ENCODE measurements around the gene TBPL1.

TBPL1 gene

GRCh38 chr6:133961831-133962230, 8.8 kb downstream of the TBPL1 start:
- Histone ChIP-seq H3K4me2 (ENCODE audit: low read depth, low read length, poor library complexity, severe bottlenecking) (no peak overlapping the region), H2AFZ (ENCODE audit: low read length) (no peak overlapping the region), H3F3A (ENCODE audit: low read depth) (no peaks in the 10 kb centered on the region), H3K27me3 (ENCODE audit: insufficient read depth, low read length, poor library complexity, severe bottlenecking) (no peaks in the 10 kb centered on the region), H3K79me2 (ENCODE audit: insufficient read depth, low read length) (peaks cover 92% of the 10 kb centered on the region), H3K9ac (ENCODE audit: low read depth, low read length, poor library complexity, severe bottlenecking) (no peak overlapping the region), H3K4me3 (ENCODE audit: low read length, poor library complexity, severe bottlenecking) (no peak overlapping the region), H3K36me3 (ENCODE audit: insufficient read depth, low read length) (no peaks in the 10 kb centered on the region), H3K9me2 (replicated peaks; ENCODE audit: low read depth, low read length) (no peaks in the 10 kb centered on the region), H3K4me1 (ENCODE audit: insufficient read depth, low read length, poor library complexity, severe bottlenecking) (peaks cover 72% of the 10 kb centered on the region), H3K9me3 (ENCODE audit: insufficient read depth, low read depth, low read length) (no peaks in the 10 kb centered on the region), H4K20me1 (ENCODE audit: insufficient read depth, low read length, poor library complexity, severe bottlenecking) (peaks cover 25% of the 10 kb centered on the region)
- TF ChIP-seq EZH2phosphoT487 (IDR thresholded peaks at IDR 0.05; ENCODE audit: borderline replicate concordance) (no peak), CTCF (conservative IDR thresholded peaks at IDR 0.05; ENCODE audit: low read length) (no peak)

GRCh38 chr6:133964052-133964451, 11.0 kb downstream of the TBPL1 start:
- TF ChIP-seq EZH2phosphoT487 (IDR thresholded peaks at IDR 0.05; ENCODE audit: borderline replicate concordance) = no peak
- no peak for TF ChIP-seq CTCF (conservative IDR thresholded peaks at IDR 0.05; ENCODE audit: low read length)
- no peaks in the 10 kb centered on the region for H3K36me3 ChIP-seq (ENCODE audit: insufficient read depth, low read length)
- H3K4me3 ChIP-seq (ENCODE audit: low read length, poor library complexity, severe bottlenecking) = no peak overlapping the region

GRCh38 chr6:133964702-133965101, 11.7 kb downstream of the TBPL1 start:
- TF ChIP-seq EZH2phosphoT487 (IDR thresholded peaks at IDR 0.05; ENCODE audit: borderline replicate concordance) (no peak), CTCF (conservative IDR thresholded peaks at IDR 0.05; ENCODE audit: low read length) (no peak)
- Histone ChIP-seq H3K4me3 (ENCODE audit: low read length, poor library complexity, severe bottlenecking) (no peak overlapping the region), H3K9me2 (replicated peaks; ENCODE audit: low read depth, low read length) (no peaks in the 10 kb centered on the region), H3K9ac (ENCODE audit: low read depth, low read length, poor library complexity, severe bottlenecking) (no peak overlapping the region), H4K20me1 (ENCODE audit: insufficient read depth, low read length, poor library complexity, severe bottlenecking) (peaks cover 19% of the 10 kb centered on the region), H2AFZ (ENCODE audit: low read length) (no peak overlapping the region), H3F3A (ENCODE audit: low read depth) (peaks cover 5% of the 10 kb centered on the region; the same call in 1 of the 2 replicates), H3K79me2 (ENCODE audit: insufficient read depth, low read length) (peaks cover 92% of the 10 kb centered on the region), H3K27me3 (ENCODE audit: insufficient read depth, low read length, poor library complexity, severe bottlenecking) (no peaks in the 10 kb centered on the region), H3K36me3 (ENCODE audit: insufficient read depth, low read length) (no peaks in the 10 kb centered on the region), H3K9me3 (ENCODE audit: insufficient read depth, low read depth, low read length) (no peaks in the 10 kb centered on the region), H3K4me1 (ENCODE audit: insufficient read depth, low read length, poor library complexity, severe bottlenecking) (peaks cover 60% of the 10 kb centered on the region), H3K4me2 (ENCODE audit: low read depth, low read length, poor library complexity, severe bottlenecking) (no peak overlapping the region)

More at GRCh38 chr6:133964052-133964451, 11.0 kb downstream of the TBPL1 start:
- Histone ChIP-seq H4K20me1 (ENCODE audit: insufficient read depth, low read length, poor library complexity, severe bottlenecking) (peaks cover 19% of the 10 kb centered on the region), H3K9ac (ENCODE audit: low read depth, low read length, poor library complexity, severe bottlenecking) (no peak overlapping the region), H3K9me3 (ENCODE audit: insufficient read depth, low read depth, low read length) (no peaks in the 10 kb centered on the region), H3K4me1 (ENCODE audit: insufficient read depth, low read length, poor library complexity, severe bottlenecking) (peaks cover 60% of the 10 kb centered on the region), H3F3A (ENCODE audit: low read depth) (no peaks in the 10 kb centered on the region), H3K4me2 (ENCODE audit: low read depth, low read length, poor library complexity, severe bottlenecking) (no peak overlapping the region), H2AFZ (ENCODE audit: low read length) (no peak overlapping the region), H3K27me3 (ENCODE audit: insufficient read depth, low read length, poor library complexity, severe bottlenecking) (no peaks in the 10 kb centered on the region), H3K79me2 (ENCODE audit: insufficient read depth, low read length) (peaks cover 96% of the 10 kb centered on the region), H3K9me2 (replicated peaks; ENCODE audit: low read depth, low read length) (no peaks in the 10 kb centered on the region)

Data from Loucy (cell line).